Gastrocnemius medialis (tissue), 4 donors: ENCODE data around the gene CERK. TPM values are rescaled to one million over a fixed set of nuclear protein-coding genes. Genes with fewer than 3 reads are reported as not detected.
"Not testable (repeated sequence)": the region's sequence is repeated elsewhere in the genome, so short reads cannot be mapped to it uniquely, and the experiment has no call there.

ENCODE experiments used
- ATAC-seq, 2 donors: fragments of 150-250 bp; one replicate each; pipeline ENCODE4 v1.9.1; 2016
- DNase-seq, 2 donors: peaks; one replicate each; pipeline ENCODE4 v3.0.0-alpha.2; 2019
- H3K27ac ChIP-seq, 4 donors: fragments of 200-600 bp; sonication (generic); 1 replicate in 1 of 4; 2 replicates in 3 of 4; pipeline ENCODE4 v1.5.1; 2016 to 2018; ENCODE audit warnings: mild to moderate bottlenecking in 2 of 4, moderate library complexity in 1 of 4
- H3K27me3 ChIP-seq, 3 donors: fragments of 200-600 bp; sonication (generic) in 2 of 3; 1 replicate in 1 of 3; 2 replicates in 2 of 3; pipeline versions ENCODE4 v1.5.1 to v1.6.0; 2016 to 2019; ENCODE audit warnings: mild to moderate bottlenecking in 1 of 3, moderate library complexity in 1 of 3
- H3K36me3 ChIP-seq, 2 donors: fragments of 200-600 bp; sonication (generic) in 1 of 2; one replicate each; pipeline ENCODE4 v1.5.1; 2017 to 2018
- H3K4me1 ChIP-seq, 2 donors: fragments of 200-600 bp; sonication (generic) in 1 of 2; one replicate each; pipeline ENCODE4 v1.5.1; 2016 to 2017; ENCODE audit warnings: mild to moderate bottlenecking in 2 of 2
- H3K4me3 ChIP-seq, 4 donors: fragments of 200-600 bp; sonication (generic) in 3 of 4; 1 replicate in 1 of 4; 2 replicates in 3 of 4; pipeline ENCODE4 v1.5.1; 2016 to 2019; ENCODE audit warnings: mild to moderate bottlenecking in 2 of 4
- H3K9me3 ChIP-seq, 3 donors: fragments of 200-600 bp; sonication (generic) in 2 of 3; 1 replicate in 1 of 3; 2 replicates in 2 of 3; pipeline ENCODE4 v1.5.1; 2016 to 2019
- CTCF ChIP-seq, 5 experiments: fragments of 450-650 bp in 3 of 5; fragments of 200-600 bp in 2 of 5; sonication (generic) in 2 of 5; IDR thresholded peaks in 4 of 5; conservative IDR thresholded peaks in 1 of 5; 1 replicate in 4 of 5; 2 replicates in 1 of 5; pipeline ENCODE4 v1.5.1; 2016 to 2019; ENCODE audit warnings: antibody characterized with exemption in 5 of 5, mild to moderate bottlenecking in 3 of 5, moderate library complexity in 3 of 5
- POLR2A ChIP-seq, 2 donors: fragments of 450-650 bp; IDR thresholded peaks; one replicate each; pipeline ENCODE4 v1.6.1; 2017; ENCODE audit warnings: antibody characterized with exemption in 2 of 2, mild to moderate bottlenecking in 2 of 2, moderate library complexity in 2 of 2
- in situ Hi-C, 4 donors: fragments of 200-750 bp; cut with MboI; loops; one replicate each; pipeline versions ENCODE4 v1.15.0 to v1.8.0; 2017; ENCODE audit warnings: low sequenced_read_pairs in 4 of 4
- intact Hi-C: fragments of 100-400 bp; cut with DNase I; formaldehyde crosslinking; loops from one replicate; pipeline ENCODE4 v1.15.1; 2023; ENCODE audit warnings: low total_unique reads
- total RNA-seq, 4 donors: library from RNA; depleted of rRNA; stranded (reverse); fragments of >200 nt; gene quantifications; one replicate each; pipeline versions ENCODE4 v1.1.0 to v1.2.3, GENCODE V29; 2016

CERK gene
- total RNA-seq, 4 donors from 2014 or later = 32.7 to 38.7 (median 34.8) TPM

- H3K36me3 ChIP-seq = no peaks in the 10 kb centered on the region
- H3K4me3 ChIP-seq = no peak overlapping the region
- no peaks in the 10 kb centered on the region for H3K27me3 ChIP-seq
- peak overlapping the region; percentile 11 to 98 (median 88) for H3K27ac ChIP-seq
- H3K4me1 ChIP-seq = peaks cover 45 to 53% of the 10 kb centered on the region in 2 donors
- DNase-seq = no peak
- ATAC-seq = no peak
- TF ChIP-seq CTCF (IDR thresholded peaks at IDR 0.05 in 4 of 5, conservative IDR thresholded peaks at IDR 0.05 in 1 of 5) (no peak), POLR2A (IDR thresholded peaks at IDR 0.05) (no peak)
- intact Hi-C loops (no loop called here), in situ Hi-C loops (no loop called here)
- no peaks in the 10 kb centered on the region for H3K9me3 ChIP-seq
Observed at GRCh38 chr22:46652081-46652846, 85.8 kb downstream of the CERK start.

GRCh38 chr22:46651316-46651715 lies 86.7 kb downstream of the CERK start:
- H3K36me3 ChIP-seq = no peaks in the 10 kb centered on the region
- peaks cover 49 to 56% of the 10 kb centered on the region in 2 donors for H3K4me1 ChIP-seq
- intact Hi-C loops = loop anchor here (2.0 kb wide), 1 partner anchor 73 kb away; no protein-coding TSS in a partner anchor
- ATAC-seq (no peak), DNase-seq (no peak)
- no peaks in the 10 kb centered on the region for H3K9me3 ChIP-seq
- H3K27ac ChIP-seq = peak overlapping the region; percentile 88 to 98 (median 88)
- in situ Hi-C loops = no loop called here
- H3K4me3 ChIP-seq = no peak overlapping the region
- TF ChIP-seq CTCF (IDR thresholded peaks at IDR 0.05 in 4 of 5, conservative IDR thresholded peaks at IDR 0.05 in 1 of 5) = no peak
- no peak for TF ChIP-seq POLR2A (IDR thresholded peaks at IDR 0.05)
- H3K27me3 ChIP-seq = no peaks in the 10 kb centered on the region

GRCh38 chr22:46650078-46650810 lies 87.8 kb downstream of the CERK start:
- Histone ChIP-seq H3K36me3 (no peaks in the 10 kb centered on the region), H3K4me3 (peak overlapping the region in 1 of 4 donors; percentile 29), H3K27me3 (no peaks in the 10 kb centered on the region), H3K4me1 (peaks cover 49 to 65% of the 10 kb centered on the region in 2 donors), H3K9me3 (no peaks in the 10 kb centered on the region), H3K27ac (peak overlapping the region; percentile 88 to 98 (median 88))
- ATAC-seq = peak; percentile 76 to 82
- peak; percentile 36 to 44 for DNase-seq
- TF ChIP-seq POLR2A (IDR thresholded peaks at IDR 0.05) (peak; percentile 13 to 41), CTCF (IDR thresholded peaks at IDR 0.05 in 4 of 5, conservative IDR thresholded peaks at IDR 0.05 in 1 of 5) (no peak)
- in situ Hi-C loops (no loop called here), intact Hi-C loops (loop anchor here (2.0 kb wide), 1 partner anchor 71 kb away; no protein-coding TSS in a partner anchor)

- Histone ChIP-seq H3K4me3 (peak overlapping the region in 2 of 4 donors; percentile 6 to 29), H3K27ac (peak overlapping the region; percentile 88 to 98 (median 88)), H3K9me3 (no peaks in the 10 kb centered on the region), H3K36me3 (no peaks in the 10 kb centered on the region), H3K27me3 (no peaks in the 10 kb centered on the region), H3K4me1 (peaks cover 49 to 67% of the 10 kb centered on the region in 2 donors)
- in situ Hi-C loops = no loop called here
- no peak for TF ChIP-seq CTCF (IDR thresholded peaks at IDR 0.05 in 4 of 5, conservative IDR thresholded peaks at IDR 0.05 in 1 of 5)
- TF ChIP-seq POLR2A (IDR thresholded peaks at IDR 0.05) = peak in 1 of 2 donors; percentile 22
- peak; percentile 67 to 75 for ATAC-seq
- peak; percentile 66 to 67 for DNase-seq
- intact Hi-C loops = loop anchor here (2.0 kb wide), 1 partner anchor 71 kb away; no protein-coding TSS in a partner anchor
Observed at GRCh38 chr22:46649141-46650077, 88.6 kb downstream of the CERK start.

- ATAC-seq, H3K4me3 ChIP-seq, DNase-seq, H3K36me3 ChIP-seq, intact Hi-C loops, H3K27me3 ChIP-seq, in situ Hi-C loops, H3K9me3 ChIP-seq: not testable (repeated sequence)
- H3K27ac ChIP-seq = peak overlapping the region in 1 of 4 donors; percentile 89
- peaks cover 46 to 62% of the 10 kb centered on the region in 2 donors for H3K4me1 ChIP-seq
Observed at GRCh38 chr22:46648225-46648820, 89.7 kb downstream of the CERK start.
